HG03460 (cell line): ENCODE results near the gene TSPAN15.
"Not testable (repeated sequence)": the region's sequence is repeated elsewhere in the genome, so short reads cannot be mapped to it uniquely, and the experiment has no call there.

Experiments
- ATAC-seq: cut with Tn5 transposase; IDR thresholded peaks from one replicate; pipeline ENCODE4 v1.9.1; 2021; ENCODE audit not compliant: unreplicated experiment

The TSPAN15 gene

GRCh38 chr10:69445041-69445440 is 6.2 kb upstream of the TSPAN15 start:
- ATAC-seq, result no peak

GRCh38 chr10:69446229-69446628 is 5.0 kb upstream of the TSPAN15 start:
- ATAC-seq, result no peak

- ATAC-seq, result no peak
Measured at GRCh38 chr10:69446650-69447151, 4.6 kb upstream of the TSPAN15 start.

- no peak for ATAC-seq
Measured at GRCh38 chr10:69449841-69450240, 1.4 kb upstream of the TSPAN15 start.

GRCh38 chr10:69450395-69450794 is 870 bp upstream of the TSPAN15 start:
- not testable (repeated sequence) for ATAC-seq

- peak; percentile 10 for ATAC-seq
Measured at GRCh38 chr10:69451784-69452251, 553 bp downstream of the TSPAN15 start.

- ATAC-seq, result no peak
Measured at GRCh38 chr10:69452676-69453415, 1.6 kb downstream of the TSPAN15 start.

GRCh38 chr10:69453795-69454194 is 2.5 kb downstream of the TSPAN15 start:
- no peak for ATAC-seq

GRCh38 chr10:69455006-69455763 is 3.9 kb downstream of the TSPAN15 start:
- no peak for ATAC-seq

- no peak for ATAC-seq
Measured at GRCh38 chr10:69456880-69457693, 5.8 kb downstream of the TSPAN15 start.

GRCh38 chr10:69457771-69458237 is 6.5 kb downstream of the TSPAN15 start:
- no peak for ATAC-seq

- no peak for ATAC-seq
Measured at GRCh38 chr10:69458430-69459100, 7.3 kb downstream of the TSPAN15 start.

- no peak for ATAC-seq
Measured at GRCh38 chr10:69459101-69459790, 8.0 kb downstream of the TSPAN15 start.

- ATAC-seq, result no peak
Measured at GRCh38 chr10:69459893-69460575, 8.8 kb downstream of the TSPAN15 start.

- ATAC-seq, result no peak
Measured at GRCh38 chr10:69460576-69461242, 9.4 kb downstream of the TSPAN15 start.

- ATAC-seq, result no peak
Measured at GRCh38 chr10:69461243-69462025, 10.2 kb downstream of the TSPAN15 start.

GRCh38 chr10:69463886-69464285 is 12.6 kb downstream of the TSPAN15 start:
- no peak for ATAC-seq

GRCh38 chr10:69464401-69464800 is 13.1 kb downstream of the TSPAN15 start:
- no peak for ATAC-seq
